GM12891 (cell line): ENCODE results near the gene DPEP2NB.

Experiments
- PAX5 ChIP-seq: IDR thresholded peaks from 2 replicates; pipeline ENCODE4 v1.6.1; 2011; ENCODE audit warnings: low read length, moderate library complexity, mild to moderate bottlenecking; ENCODE audit not compliant: insufficient read depth, severe bottlenecking
- POLR2A ChIP-seq: IDR thresholded peaks from 2 replicates; pipeline ENCODE4 v1.6.1; 2011; ENCODE audit warnings: low read depth, low read length, control low read depth
- POLR2AphosphoS5 ChIP-seq: IDR thresholded peaks from 2 replicates; pipeline ENCODE4 v1.6.1; 2011; ENCODE audit warnings: low read depth, low read length, control low read depth
- TAF1 ChIP-seq: IDR thresholded peaks from 2 replicates; pipeline ENCODE4 v1.6.1; 2011; ENCODE audit warnings: low read depth, low read length, control low read depth

- TF ChIP-seq POLR2A = no peak
- TF ChIP-seq TAF1 = no peak
- TF ChIP-seq POLR2AphosphoS5 = no peak
- no peak for TF ChIP-seq PAX5
Observed at GRCh38 chr16:68019167-68019680, 3.5 kb upstream of the DPEP2NB start.
